AG09309 (cell line): ENCODE measurements around the gene PDE6A.

Experiments used
- DNase-seq: peaks from one replicate; pipeline ENCODE4 v3.0.0-alpha.2; 2010; ENCODE audit warnings: low read depth
- H3K4me3 ChIP-seq: 2 replicates; pipeline ENCODE4 v1.5.1; 2011; ENCODE audit warnings: mild to moderate bottlenecking, low read depth, low read length, moderate library complexity; ENCODE audit not compliant: control insufficient read depth
- CTCF ChIP-seq: IDR thresholded peaks from 2 replicates; pipeline ENCODE4 v1.5.1; 2011; ENCODE audit warnings: mild to moderate bottlenecking, low read depth, low read length, inconsistent platforms; ENCODE audit not compliant: insufficient read depth, control insufficient read depth; ENCODE audit errors: missing control alignments

PDE6A gene

GRCh38 chr5:149810856-149811255 lies 133.7 kb downstream of the PDE6A start:
- DNase-seq, result no peak
- H3K4me3 ChIP-seq, result no peak overlapping the region
- TF ChIP-seq CTCF, result no peak

GRCh38 chr5:149809931-149810691 lies 134.5 kb downstream of the PDE6A start:
- H3K4me3 ChIP-seq, result no peak overlapping the region
- no peak for DNase-seq
- no peak for TF ChIP-seq CTCF

- no peak overlapping the region for H3K4me3 ChIP-seq
- DNase-seq, result no peak
- no peak for TF ChIP-seq CTCF
These were observed 136.2 kb downstream of the PDE6A start for GRCh38 chr5:149808264-149808982.
